ENCODE results near the gene GOSR1. TPM values are rescaled to one million over a fixed set of nuclear protein-coding genes. Genes with fewer than 3 reads are reported as not detected.

GOSR1 gene
- total RNA-seq, 1 donor from 2014 or later, result 53.6 TPM

- Mint-ChIP-seq H3K27ac (no peak overlapping the region), H3K4me1 (ENCODE audit: low read depth) (no peaks in the 10 kb centered on the region), H3K4me3 (ENCODE audit: low read depth) (no peak overlapping the region), H3K27me3 (ENCODE audit: low read depth) (no peaks in the 10 kb centered on the region), H3K36me3 (ENCODE audit: low read depth) (peaks cover 12% of the 10 kb centered on the region), H3K9me3 (no peaks in the 10 kb centered on the region)
- DNase-seq (ENCODE audit: low spot score), result no peak
- intact Hi-C loops (cut with micrococcal nuclease), result no loop called here
These were observed 8.7 kb upstream of the GOSR1 start for GRCh38 chr17:30468465-30468864.

DNA sequence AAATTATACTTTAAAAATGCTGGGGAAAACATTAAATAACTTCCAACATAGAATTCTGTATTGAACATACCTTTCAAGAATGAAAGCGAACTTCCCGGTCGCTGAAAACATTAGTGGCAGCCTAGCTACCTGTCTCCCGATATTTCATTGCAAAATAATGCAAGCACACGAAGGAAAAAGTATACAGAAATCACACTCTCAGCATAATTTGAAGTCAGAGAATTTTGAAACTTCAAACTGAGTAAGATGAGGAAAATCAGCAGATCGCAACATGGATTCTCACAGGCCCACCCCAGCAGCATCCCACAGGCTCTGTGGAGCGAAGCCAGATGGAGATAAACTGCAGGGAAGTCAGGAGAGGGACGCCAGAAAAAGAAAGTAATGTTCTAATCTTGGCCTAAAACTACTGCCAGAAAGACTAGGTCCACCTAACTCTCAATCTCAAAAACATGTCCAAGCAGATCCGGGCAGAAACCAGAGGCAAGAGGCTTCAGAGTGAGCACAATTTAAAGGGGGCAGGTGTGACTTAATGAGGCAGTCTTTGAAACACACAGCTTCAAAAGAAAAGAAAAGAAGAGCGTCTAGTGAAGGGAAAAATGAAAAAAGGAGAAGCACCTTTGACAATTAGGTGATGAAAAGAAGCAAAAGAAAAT is 4.8 kb upstream of the GOSR1 start:
- Mint-ChIP-seq H3K27me3 (ENCODE audit: low read depth) (no peaks in the 10 kb centered on the region), H3K4me1 (ENCODE audit: low read depth) (peaks cover 13% of the 10 kb centered on the region), H3K27ac (no peak overlapping the region), H3K36me3 (ENCODE audit: low read depth) (peaks cover 4% of the 10 kb centered on the region), H3K9me3 (no peaks in the 10 kb centered on the region), H3K4me3 (ENCODE audit: low read depth) (no peak overlapping the region)
- intact Hi-C loops (cut with micrococcal nuclease), result loop anchor here (10.0 kb wide), 3 partner anchors 242 to 358 kb away; partner anchors contain the start of genes CRLF3 and NSRP1
- DNase-seq (ENCODE audit: low spot score), result no peak

DNA sequence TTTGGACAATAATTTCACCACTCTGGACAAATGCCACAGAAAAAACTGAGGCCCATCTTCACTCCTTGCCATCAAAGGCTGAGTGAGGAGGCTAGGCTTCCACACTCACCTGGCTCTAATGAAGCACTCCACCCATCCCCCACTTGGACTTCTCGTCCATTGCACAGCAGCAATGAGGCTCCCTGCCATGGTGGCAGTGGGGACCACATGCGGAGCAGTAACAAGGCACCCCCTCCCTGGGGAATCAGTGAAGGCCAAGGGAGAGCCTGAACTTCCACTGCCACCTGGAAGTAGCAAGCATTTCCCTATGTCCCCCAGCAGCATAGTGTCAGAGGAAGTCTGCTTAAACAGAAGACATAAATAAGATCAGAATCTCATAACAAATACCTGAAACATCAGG is 2.0 kb upstream of the GOSR1 start:
- Mint-ChIP-seq H3K9me3 (no peaks in the 10 kb centered on the region), H3K36me3 (ENCODE audit: low read depth) (peaks cover 20% of the 10 kb centered on the region), H3K27ac (no peak overlapping the region), H3K4me3 (ENCODE audit: low read depth) (no peak overlapping the region), H3K4me1 (ENCODE audit: low read depth) (peaks cover 28% of the 10 kb centered on the region), H3K27me3 (ENCODE audit: low read depth) (no peaks in the 10 kb centered on the region)
- intact Hi-C loops (cut with micrococcal nuclease), result loop anchor here (5.0 to 10.0 kb wide), 4 partner anchors 98 to 360 kb away; partner anchors contain the start of genes CPD, CRLF3 and NSRP1
- DNase-seq (ENCODE audit: low spot score), result no peak

- H3K4me3 Mint-ChIP-seq (ENCODE audit: low read depth), result peak overlapping the region; percentile 95
- H3K4me1 Mint-ChIP-seq (ENCODE audit: low read depth), result peaks cover 31% of the 10 kb centered on the region
- H3K36me3 Mint-ChIP-seq (ENCODE audit: low read depth), result peaks cover 35% of the 10 kb centered on the region
- peak overlapping the region; percentile 95 for H3K27ac Mint-ChIP-seq
- no peaks in the 10 kb centered on the region for H3K27me3 Mint-ChIP-seq (ENCODE audit: low read depth)
- intact Hi-C loops (cut with micrococcal nuclease), result loop anchor here (2.0 to 10.0 kb wide), 5 partner anchors 99 to 362 kb away; partner anchors contain the start of genes CPD, CRLF3 and NSRP1
- DNase-seq (ENCODE audit: low spot score), result peak; percentile 10
- no peaks in the 10 kb centered on the region for H3K9me3 Mint-ChIP-seq
These were observed 504 bp upstream of the GOSR1 start for GRCh38 chr17:30476726-30477082.

GRCh38 chr17:30477774-30478115 is 537 bp downstream of the GOSR1 start:
- Mint-ChIP-seq H3K27ac (peak overlapping the region; percentile 95), H3K9me3 (no peaks in the 10 kb centered on the region), H3K4me1 (ENCODE audit: low read depth) (peaks cover 31% of the 10 kb centered on the region), H3K36me3 (ENCODE audit: low read depth) (peaks cover 40% of the 10 kb centered on the region), H3K27me3 (ENCODE audit: low read depth) (no peaks in the 10 kb centered on the region), H3K4me3 (ENCODE audit: low read depth) (peak overlapping the region; percentile 95)
- no peak for DNase-seq (ENCODE audit: low spot score)
- intact Hi-C loops (cut with micrococcal nuclease), result loop anchor here (2.0 to 10.0 kb wide), 5 partner anchors 100 to 363 kb away; partner anchors contain the start of genes CPD, CRLF3 and NSRP1

DNA sequence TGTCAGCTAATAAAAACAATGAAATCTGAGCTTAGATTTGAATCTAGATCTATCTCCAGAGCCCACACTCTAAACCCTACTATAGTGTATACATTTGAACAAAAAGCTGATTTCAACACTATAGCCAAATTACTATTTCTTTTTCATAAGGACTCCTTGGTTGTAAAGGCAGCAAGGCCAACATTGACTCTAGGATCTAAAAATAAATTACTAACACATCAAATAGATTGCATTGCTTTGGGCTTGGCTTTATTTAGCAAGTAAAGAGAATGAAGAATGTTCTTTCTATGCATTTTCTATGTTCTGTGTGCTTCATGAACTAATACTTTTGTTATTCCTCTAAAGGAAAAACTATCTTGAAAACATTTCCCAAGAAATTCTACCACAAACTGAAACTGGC is 5.3 kb downstream of the GOSR1 start:
- Mint-ChIP-seq H3K4me3 (ENCODE audit: low read depth) (no peak overlapping the region), H3K4me1 (ENCODE audit: low read depth) (peaks cover 17% of the 10 kb centered on the region), H3K27ac (no peak overlapping the region), H3K36me3 (ENCODE audit: low read depth) (peaks cover 74% of the 10 kb centered on the region), H3K9me3 (no peaks in the 10 kb centered on the region), H3K27me3 (ENCODE audit: low read depth) (no peaks in the 10 kb centered on the region)
- intact Hi-C loops (cut with micrococcal nuclease), result no loop called here
- DNase-seq (ENCODE audit: low spot score), result no peak

DNA sequence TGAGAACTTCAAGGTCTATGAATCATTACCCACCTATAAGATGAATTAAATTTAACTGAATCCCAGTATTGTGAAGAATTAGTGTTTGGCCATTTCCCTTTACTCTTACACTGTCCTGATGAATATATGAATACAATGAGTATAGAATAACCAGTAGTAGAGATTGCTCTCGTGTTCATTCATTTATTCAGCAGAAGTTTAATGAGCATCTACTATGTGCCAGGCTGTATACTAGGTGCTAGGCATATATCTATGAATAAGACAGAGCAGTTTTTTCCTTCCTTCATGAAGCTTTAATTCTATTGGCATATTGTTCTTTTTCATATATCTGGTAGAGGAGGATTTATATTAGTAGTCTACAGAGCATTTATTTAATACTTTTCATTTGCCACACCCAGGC is 6.0 kb downstream of the GOSR1 start:
- H3K27ac Mint-ChIP-seq, result no peak overlapping the region
- H3K36me3 Mint-ChIP-seq (ENCODE audit: low read depth), result peaks cover 72% of the 10 kb centered on the region
- H3K9me3 Mint-ChIP-seq, result no peaks in the 10 kb centered on the region
- no peaks in the 10 kb centered on the region for H3K27me3 Mint-ChIP-seq (ENCODE audit: low read depth)
- peaks cover 14% of the 10 kb centered on the region for H3K4me1 Mint-ChIP-seq (ENCODE audit: low read depth)
- intact Hi-C loops (cut with micrococcal nuclease), result no loop called here
- DNase-seq (ENCODE audit: low spot score), result no peak
- no peak overlapping the region for H3K4me3 Mint-ChIP-seq (ENCODE audit: low read depth)

GRCh38 chr17:30493780-30494179 is 16.6 kb downstream of the GOSR1 start:
- intact Hi-C loops (cut with micrococcal nuclease), result no loop called here
- Mint-ChIP-seq H3K9me3 (no peaks in the 10 kb centered on the region), H3K36me3 (ENCODE audit: low read depth) (peaks cover 66% of the 10 kb centered on the region), H3K27me3 (ENCODE audit: low read depth) (no peaks in the 10 kb centered on the region), H3K4me1 (ENCODE audit: low read depth) (no peaks in the 10 kb centered on the region), H3K4me3 (ENCODE audit: low read depth) (no peak overlapping the region), H3K27ac (no peak overlapping the region)
- DNase-seq (ENCODE audit: low spot score), result no peak

DNA sequence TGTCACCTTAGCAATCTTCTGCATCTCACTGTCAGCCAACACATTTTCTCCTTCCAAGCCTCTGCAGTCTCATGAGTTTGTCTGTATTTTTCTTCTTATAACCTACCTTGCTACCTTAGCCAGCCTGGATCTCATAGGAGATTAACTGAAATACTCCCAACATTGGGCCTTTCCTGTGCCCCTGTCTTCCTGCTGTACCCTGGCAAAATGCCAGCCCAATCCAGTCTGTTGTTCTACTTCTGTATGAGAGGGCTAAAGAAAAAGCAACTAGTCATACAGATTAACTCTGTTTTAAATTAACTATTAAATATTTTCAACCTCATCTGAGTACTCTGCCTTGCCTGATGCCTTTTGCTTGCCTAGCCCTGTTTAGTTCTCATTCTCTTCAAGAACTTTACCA is 18.4 kb downstream of the GOSR1 start:
- Mint-ChIP-seq H3K4me1 (ENCODE audit: low read depth) (peaks cover 9% of the 10 kb centered on the region), H3K36me3 (ENCODE audit: low read depth) (peaks cover 71% of the 10 kb centered on the region), H3K9me3 (no peaks in the 10 kb centered on the region), H3K27me3 (ENCODE audit: low read depth) (no peaks in the 10 kb centered on the region), H3K4me3 (ENCODE audit: low read depth) (no peak overlapping the region), H3K27ac (no peak overlapping the region)
- no peak for DNase-seq (ENCODE audit: low spot score)
- intact Hi-C loops (cut with micrococcal nuclease), result no loop called here

GRCh38 chr17:30503558-30503957 is 26.4 kb downstream of the GOSR1 start:
- Mint-ChIP-seq H3K36me3 (ENCODE audit: low read depth) (peaks cover 72% of the 10 kb centered on the region), H3K27me3 (ENCODE audit: low read depth) (no peaks in the 10 kb centered on the region), H3K4me1 (ENCODE audit: low read depth) (peaks cover 28% of the 10 kb centered on the region), H3K4me3 (ENCODE audit: low read depth) (no peak overlapping the region), H3K27ac (no peak overlapping the region), H3K9me3 (no peaks in the 10 kb centered on the region)
- intact Hi-C loops (cut with micrococcal nuclease), result no loop called here
- DNase-seq (ENCODE audit: low spot score), result no peak

GRCh38 chr17:30505868-30506417 is 28.7 kb downstream of the GOSR1 start:
- H3K4me3 Mint-ChIP-seq (ENCODE audit: low read depth), result no peak overlapping the region
- peaks cover 19% of the 10 kb centered on the region for H3K4me1 Mint-ChIP-seq (ENCODE audit: low read depth)
- peaks cover 53% of the 10 kb centered on the region for H3K36me3 Mint-ChIP-seq (ENCODE audit: low read depth)
- intact Hi-C loops (cut with micrococcal nuclease), result no loop called here
- no peaks in the 10 kb centered on the region for H3K27me3 Mint-ChIP-seq (ENCODE audit: low read depth)
- no peak for DNase-seq (ENCODE audit: low spot score)
- peak overlapping the region; percentile 21 for H3K27ac Mint-ChIP-seq
- H3K9me3 Mint-ChIP-seq, result no peaks in the 10 kb centered on the region

GRCh38 chr17:30506481-30506880 is 29.3 kb downstream of the GOSR1 start:
- Mint-ChIP-seq H3K27me3 (ENCODE audit: low read depth) (no peaks in the 10 kb centered on the region), H3K36me3 (ENCODE audit: low read depth) (peaks cover 49% of the 10 kb centered on the region), H3K4me3 (ENCODE audit: low read depth) (no peak overlapping the region), H3K9me3 (no peaks in the 10 kb centered on the region), H3K4me1 (ENCODE audit: low read depth) (peaks cover 19% of the 10 kb centered on the region), H3K27ac (peak overlapping the region; percentile 21)
- intact Hi-C loops (cut with micrococcal nuclease), result no loop called here
- no peak for DNase-seq (ENCODE audit: low spot score)

GRCh38 chr17:30513346-30513745 is 36.1 kb downstream of the GOSR1 start:
- Mint-ChIP-seq H3K27ac (no peak overlapping the region), H3K27me3 (ENCODE audit: low read depth) (no peaks in the 10 kb centered on the region), H3K4me3 (ENCODE audit: low read depth) (no peak overlapping the region), H3K9me3 (no peaks in the 10 kb centered on the region), H3K4me1 (ENCODE audit: low read depth) (no peaks in the 10 kb centered on the region), H3K36me3 (ENCODE audit: low read depth) (peaks cover 30% of the 10 kb centered on the region)
- no peak for DNase-seq (ENCODE audit: low spot score)
- intact Hi-C loops (cut with micrococcal nuclease), result no loop called here
